ELF-1 (cell line): ENCODE measurements around the gene LARGE1.

Experiments
- DNase-seq: peaks from one replicate; pipeline ENCODE4 v3.0.0-alpha.2; 2016; ENCODE audit warnings: low read depth, low spot score

Gene LARGE1

DNA sequence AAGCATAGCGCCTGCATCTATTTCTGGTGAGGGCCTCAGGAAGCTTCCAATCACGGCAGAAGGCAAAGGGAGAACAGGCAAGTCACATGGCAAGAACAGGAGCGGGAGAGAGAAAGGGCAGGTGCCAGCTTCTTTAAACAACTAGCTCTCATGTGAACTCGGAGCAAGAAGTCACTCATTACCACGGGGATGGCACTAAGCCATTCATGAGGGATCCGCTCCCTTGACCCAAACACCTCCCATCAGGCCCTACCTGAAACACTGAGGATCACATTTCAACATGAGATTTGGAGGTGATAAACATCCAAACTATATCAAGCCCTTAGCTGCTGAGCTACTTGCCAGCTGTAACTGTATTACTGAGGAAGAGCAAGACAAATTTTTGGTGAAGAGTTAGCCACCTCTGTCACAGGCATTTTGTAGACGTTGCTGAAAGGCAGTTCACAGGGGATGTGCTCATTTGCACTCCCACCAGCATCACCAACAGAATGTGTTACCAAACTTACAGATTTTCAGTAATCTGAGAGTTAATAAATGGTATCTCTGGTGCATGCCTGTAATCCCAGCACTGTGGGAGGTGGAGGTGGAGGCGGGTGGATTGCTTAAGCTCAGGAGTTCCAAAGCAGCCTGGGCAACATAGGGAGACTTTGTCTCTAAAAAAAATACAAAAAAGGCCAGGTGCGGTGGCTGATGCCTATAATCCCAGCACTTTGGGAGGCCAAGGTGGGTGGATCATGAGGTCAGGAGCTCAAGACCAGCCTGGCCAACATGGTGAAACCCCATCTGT lies 398.2 kb downstream of the LARGE1 start:
- DNase-seq, result no peak

DNA sequence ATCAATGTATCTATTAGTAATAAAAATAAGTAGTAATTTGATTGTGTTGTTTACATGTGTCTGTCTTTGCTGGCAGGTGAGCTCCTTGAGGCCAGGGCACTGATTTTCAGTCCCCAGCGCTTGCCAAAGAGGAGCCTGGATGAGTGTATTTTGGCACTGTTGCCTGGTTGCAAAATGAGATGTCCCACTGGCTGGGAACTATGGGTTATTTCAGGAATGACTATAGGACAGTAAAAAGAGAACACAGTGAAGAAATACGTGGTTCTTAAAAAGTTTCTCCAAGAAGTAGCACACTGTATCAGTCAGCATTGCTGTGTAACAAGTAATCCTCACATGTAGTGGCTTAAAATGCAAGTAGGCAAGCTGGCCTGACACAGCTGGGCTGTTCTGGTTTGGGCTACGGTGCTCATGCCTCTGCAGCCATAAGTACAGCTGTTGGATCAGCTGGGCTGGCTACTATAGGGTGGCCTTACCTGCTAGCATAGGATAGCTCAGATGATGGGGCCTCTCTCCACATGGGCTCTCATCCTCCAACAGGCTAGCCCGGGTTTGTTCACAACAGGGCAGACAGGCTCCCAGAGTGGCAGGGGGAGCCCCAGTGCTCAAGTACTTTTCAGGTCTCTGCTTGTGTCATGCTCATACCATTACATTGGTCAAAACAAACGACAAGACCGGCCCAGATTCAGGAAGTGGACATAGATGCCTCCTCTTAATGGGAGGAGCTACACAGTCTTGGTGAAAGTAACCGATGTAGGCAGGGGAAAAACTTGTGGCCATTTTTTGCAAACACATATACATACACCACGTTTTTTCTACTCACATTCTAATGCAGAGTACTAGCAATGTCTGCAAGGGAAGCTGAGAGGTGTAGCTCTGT lies 399.1 kb downstream of the LARGE1 start:
- DNase-seq, result no peak

GRCh38 chr22:33519974-33520903 lies 400.0 kb downstream of the LARGE1 start:
- DNase-seq, result no peak

- peak; percentile 66 for DNase-seq
Observed at GRCh38 chr22:33519071-33519973, 401.0 kb downstream of the LARGE1 start.

DNA sequence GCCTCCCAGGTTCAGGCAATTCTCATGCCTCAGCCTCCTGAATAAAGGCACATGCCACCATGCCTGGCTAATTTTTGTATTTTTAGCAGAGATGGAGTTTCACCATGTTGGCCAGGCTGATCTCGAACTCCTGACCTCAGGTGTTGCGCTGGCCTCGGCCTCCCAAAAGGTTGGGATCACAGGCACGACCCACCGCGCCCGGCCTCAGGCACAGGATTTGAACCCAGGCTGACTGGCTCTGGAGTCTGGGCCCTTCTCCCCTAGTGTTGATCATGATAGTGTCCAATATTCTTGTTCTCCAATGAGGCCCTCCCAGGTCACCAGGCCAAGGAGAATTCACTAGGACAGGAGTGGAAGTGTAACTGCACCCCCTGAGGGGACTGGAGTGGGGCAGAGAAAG lies 401.9 kb downstream of the LARGE1 start:
- no peak for DNase-seq

- no peak for DNase-seq
Observed at GRCh38 chr22:33515795-33516194, 404.5 kb downstream of the LARGE1 start.

GRCh38 chr22:33513388-33514338 lies 406.6 kb downstream of the LARGE1 start:
- DNase-seq, result no peak

- no peak for DNase-seq
Observed at GRCh38 chr22:33512908-33513307, 407.4 kb downstream of the LARGE1 start.

GRCh38 chr22:33510429-33510904 lies 409.8 kb downstream of the LARGE1 start:
- DNase-seq, result no peak

- DNase-seq, result no peak
Observed at GRCh38 chr22:33504941-33505625, 415.2 kb downstream of the LARGE1 start.

DNA sequence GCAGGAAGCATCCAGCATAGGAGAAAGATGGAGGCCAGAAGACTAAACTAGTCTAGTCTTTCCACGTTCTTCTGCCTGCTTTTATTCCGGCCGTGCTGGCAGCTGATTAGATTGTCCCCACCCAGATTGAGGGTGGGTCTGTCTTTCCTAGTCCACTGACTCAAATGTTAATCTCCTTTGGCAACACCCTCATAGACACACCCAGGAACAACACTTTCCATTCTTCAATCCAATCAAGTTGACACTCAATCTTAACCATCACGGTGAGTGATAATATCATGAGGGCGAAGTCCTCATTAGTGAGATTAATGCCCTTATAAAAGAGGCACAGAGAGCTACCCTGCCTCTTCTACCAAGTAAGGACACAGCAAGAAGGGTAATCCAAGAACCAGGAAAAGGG lies 424.2 kb downstream of the LARGE1 start:
- no peak for DNase-seq

DNA sequence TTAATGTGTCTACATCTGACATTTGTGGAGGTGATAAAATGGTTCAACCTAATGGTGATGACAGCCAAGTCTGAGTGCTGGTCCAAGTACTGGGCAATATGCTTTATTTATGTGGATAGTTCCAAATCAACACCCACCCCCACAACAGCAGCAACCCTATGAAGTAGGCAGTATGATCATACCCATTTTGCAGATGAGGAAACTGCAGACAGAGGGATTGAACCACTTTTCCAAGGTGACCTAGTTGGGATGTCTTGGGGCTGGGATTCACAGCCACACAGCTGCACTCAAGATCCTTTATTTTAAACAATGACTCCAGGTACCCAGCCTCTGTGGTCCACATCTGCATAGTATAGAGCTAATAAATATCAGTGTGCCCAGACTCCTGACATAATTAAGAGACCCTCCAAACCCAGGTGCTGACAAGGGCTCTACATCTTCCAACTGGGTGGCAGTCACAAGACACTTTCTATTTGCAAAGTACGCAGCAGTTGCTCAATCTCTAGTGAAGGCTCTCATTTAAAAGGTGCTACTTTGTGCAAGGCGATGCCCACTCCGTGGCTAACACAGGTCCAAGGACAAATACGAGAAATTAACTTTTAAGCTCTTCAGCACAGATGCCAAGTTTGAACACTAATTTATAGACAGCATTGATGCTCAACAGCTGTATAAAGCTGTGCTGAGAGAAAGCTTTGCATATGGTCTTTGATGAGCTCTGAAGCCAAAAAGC lies 426.6 kb downstream of the LARGE1 start:
- DNase-seq, result no peak

DNA sequence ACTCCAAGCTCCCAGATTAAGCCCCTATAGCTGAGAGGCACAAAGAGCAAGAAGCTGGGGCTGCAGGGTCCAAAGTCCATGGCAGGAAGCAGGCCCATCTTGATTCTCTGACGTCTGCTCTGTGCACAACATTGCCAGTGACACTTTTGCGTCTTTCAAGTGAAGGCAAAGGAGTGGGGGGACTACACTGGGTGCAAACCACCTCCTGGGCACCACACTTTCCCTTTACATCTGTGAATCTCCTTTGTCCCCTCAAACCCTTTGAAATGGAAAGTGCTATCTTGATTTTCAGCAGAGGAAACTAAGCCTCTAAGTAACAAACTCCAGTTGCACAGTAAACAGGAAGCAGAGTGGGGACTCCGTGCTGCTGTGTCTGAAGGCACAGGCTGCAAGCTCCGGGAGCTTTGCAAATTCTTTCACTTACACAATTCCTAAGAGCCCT lies 428.0 kb downstream of the LARGE1 start:
- DNase-seq, result peak; percentile 34

DNA sequence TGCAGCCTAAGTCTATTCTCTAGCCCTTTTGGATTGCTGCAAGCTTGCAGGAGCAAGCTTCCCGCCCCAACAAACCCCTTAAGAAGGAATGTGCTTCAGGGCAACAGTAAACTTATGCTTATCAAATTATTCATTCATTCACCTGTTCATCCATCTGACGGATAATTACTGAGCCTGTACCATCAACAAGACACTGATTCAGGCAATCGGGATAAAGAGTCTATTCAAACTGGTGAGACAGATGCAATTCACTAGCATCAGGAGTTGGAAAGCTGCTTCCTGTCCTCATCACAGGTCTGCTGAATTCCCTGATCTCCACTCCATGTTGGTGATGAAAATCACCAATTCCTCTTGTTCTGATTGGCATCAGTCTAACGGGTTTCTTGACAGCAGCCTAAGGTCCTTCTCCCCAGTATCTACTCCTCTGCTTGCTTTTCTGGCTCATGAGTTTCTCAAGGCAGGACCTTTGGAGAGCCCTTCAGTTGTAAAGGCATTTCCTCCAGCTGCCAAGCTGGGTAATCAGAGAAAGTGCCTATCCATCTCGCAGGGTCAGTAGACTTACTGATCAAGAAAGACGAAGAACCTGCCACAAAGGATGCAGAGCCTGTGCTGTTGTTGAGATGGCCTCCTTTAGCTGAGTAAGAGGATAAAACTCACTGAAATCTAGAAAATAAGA lies 433.1 kb downstream of the LARGE1 start:
- no peak for DNase-seq

- no peak for DNase-seq
Observed at GRCh38 chr22:33481550-33481949, 438.7 kb downstream of the LARGE1 start.

DNA sequence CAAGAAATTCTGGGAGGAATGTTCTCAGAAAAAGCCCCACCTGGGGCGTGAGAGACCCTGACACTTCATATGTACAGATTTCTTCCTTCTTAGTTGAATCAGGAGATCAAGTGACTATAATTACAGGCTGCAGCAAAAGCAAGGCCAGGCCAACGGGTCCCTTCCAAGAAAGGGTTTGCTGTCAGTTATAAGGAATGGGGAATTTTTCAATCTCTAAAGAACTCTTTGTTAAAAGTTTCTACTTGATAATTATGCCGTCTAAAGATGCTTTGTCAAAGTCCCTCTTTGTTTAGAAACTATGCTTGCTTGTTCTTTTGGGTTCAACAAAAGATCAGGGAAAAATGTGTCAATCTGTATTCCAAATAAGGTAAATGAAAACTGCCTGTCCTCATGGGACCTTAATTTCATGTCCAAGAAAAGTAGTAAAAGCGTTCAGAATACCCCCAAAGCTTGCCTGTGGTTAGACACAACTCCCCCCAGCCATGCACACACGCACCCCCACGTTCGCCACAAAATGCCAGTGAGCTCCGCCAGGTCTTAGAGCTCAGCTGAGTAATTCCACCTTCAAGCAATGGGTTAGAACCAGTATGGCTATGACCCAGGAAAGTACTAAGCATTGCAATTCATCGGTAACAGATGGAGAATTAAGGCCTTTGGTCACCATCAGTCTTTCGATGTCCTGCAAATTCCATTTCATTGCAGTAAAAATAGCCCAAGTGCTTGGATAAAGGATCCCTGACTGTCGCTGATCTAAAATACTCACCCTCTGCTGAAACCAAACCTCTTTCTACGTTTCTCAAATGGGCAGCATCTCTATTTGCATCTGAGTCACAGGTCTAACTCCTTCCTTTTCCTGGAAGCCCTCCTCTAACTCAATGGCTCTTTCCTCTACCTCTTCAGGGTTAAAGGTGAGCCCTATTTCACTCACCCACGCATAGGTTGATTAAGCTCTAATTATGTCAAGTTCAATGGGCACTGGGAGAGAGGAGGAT lies 442.9 kb downstream of the LARGE1 start:
- no peak for DNase-seq
